Activated CD4-positive, alpha-beta T cell treated with anti-CD3 and anti-CD28 coated beads, Interleukin-2, amount 50 U/mL, for 16 hours (primary cell): ENCODE results near the gene MDH1.

Experiments
- DNase-seq: peaks from one replicate; pipeline ENCODE4 v3.0.0-alpha.2; 2020

The MDH1 gene

DNA sequence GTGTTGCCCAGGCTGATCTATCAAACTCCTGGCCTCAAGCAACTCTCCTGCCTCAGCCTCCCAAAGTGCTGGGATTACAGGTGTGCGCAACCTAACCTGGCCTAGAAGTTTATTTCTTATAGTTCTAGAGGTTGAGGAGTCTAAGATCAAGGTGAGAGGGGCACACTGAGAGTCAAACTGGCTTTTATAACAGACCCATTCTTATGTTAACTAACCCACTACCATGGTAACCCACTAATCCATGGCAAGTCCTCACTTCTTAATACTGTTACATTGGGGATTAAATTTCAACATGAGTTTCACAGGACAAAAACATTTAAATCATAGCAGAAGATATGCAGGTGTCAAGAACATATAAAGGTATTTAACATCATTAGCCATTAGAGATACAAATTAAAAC lies 50.6 kb downstream of the MDH1 start:
- DNase-seq: no peak

DNA sequence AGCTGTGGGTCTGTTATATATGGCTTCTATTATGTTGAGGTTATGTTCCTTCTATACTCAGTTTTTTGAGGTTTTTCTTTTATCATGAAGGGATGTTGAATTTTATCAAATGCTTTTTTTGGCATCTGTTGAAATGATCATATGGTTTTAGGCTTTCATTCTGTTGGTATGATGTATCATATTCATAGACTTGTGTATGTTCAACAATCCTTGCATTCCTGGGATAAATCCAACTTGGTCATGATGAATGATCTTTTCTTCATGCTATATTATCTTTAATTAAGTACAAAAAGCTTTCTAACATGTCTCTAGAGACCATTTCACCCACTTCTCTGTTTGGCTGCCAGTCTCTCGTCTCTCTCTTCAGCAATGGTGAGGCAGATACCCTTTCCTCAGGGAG lies 54.2 kb downstream of the MDH1 start:
- DNase-seq: no peak

- DNase-seq: no peak
Observed at GRCh38 chr2:63643486-63643885, 54.7 kb downstream of the MDH1 start.

GRCh38 chr2:63648632-63649031 lies 59.9 kb downstream of the MDH1 start:
- DNase-seq: no peak

GRCh38 chr2:63649829-63650228 lies 61.1 kb downstream of the MDH1 start:
- no peak for DNase-seq

GRCh38 chr2:63650756-63651155 lies 62.0 kb downstream of the MDH1 start:
- DNase-seq: no peak

DNA sequence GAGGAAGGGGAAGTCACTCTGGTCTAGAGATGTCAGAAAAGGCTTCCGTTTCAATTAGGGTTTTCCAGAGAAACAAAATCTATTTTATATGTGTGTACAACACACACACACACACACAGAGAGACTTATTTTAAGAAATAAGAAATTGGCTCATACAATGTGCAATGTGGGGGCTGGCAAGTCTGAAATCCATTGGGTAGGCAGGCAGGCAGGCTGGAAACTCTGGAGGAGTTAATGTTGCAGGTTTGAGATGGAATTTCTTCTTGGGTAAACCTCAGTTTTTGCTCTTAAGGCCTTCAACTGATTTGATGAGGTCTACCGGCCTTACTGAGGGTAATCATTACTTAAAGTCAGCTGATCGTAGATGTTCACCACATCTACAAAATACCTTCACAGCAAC lies 62.6 kb downstream of the MDH1 start:
- no peak for DNase-seq

GRCh38 chr2:63651861-63652651 lies 63.3 kb downstream of the MDH1 start:
- no peak for DNase-seq

- DNase-seq: no peak
Observed at GRCh38 chr2:63652652-63652985, 63.9 kb downstream of the MDH1 start.

- peak; percentile 73 for DNase-seq
Observed at GRCh38 chr2:63654959-63655358, 66.2 kb downstream of the MDH1 start.
